Stimulated activated CD4-positive, alpha-beta T cell treated with anti-CD3 and anti-CD28 coated beads, TNF-alpha, amount 100 ng/mL, for 48 hours (primary cell): ENCODE data around the gene SIN3A.
"Not testable (repeated sequence)": the region's sequence is repeated elsewhere in the genome, so short reads cannot be mapped to it uniquely, and the experiment has no call there.

Experiments used
- DNase-seq, 3 donors: peaks; one replicate each; pipeline ENCODE4 v3.0.0-alpha.2; 2020; ENCODE audit warnings: low read depth in 3 of 3

SIN3A gene

GRCh38 chr15:75335705-75336355 is 115.7 kb downstream of the SIN3A start, which contains the start of gene COMMD4:
Gene COMMD4, plus strand, starts transcription at chr15:75336063. Its CDS starts 27 bp downstream, at chr15:75336090.
- peak; percentile 83 to 88 (median 86) for DNase-seq

GRCh38 chr15:75335313-75335704 is 116.2 kb downstream of the SIN3A start:
- DNase-seq: no peak

- not testable (repeated sequence) for DNase-seq
These were observed 117.7 kb downstream of the SIN3A start for GRCh38 chr15:75333654-75334419.

- DNase-seq: not testable (repeated sequence)
These were observed 119.4 kb downstream of the SIN3A start for GRCh38 chr15:75332093-75332492.

- no peak for DNase-seq
These were observed 121.9 kb downstream of the SIN3A start for GRCh38 chr15:75329571-75329970.

- DNase-seq: no peak
These were observed 122.8 kb downstream of the SIN3A start for GRCh38 chr15:75328493-75329314.

- DNase-seq: no peak
These were observed 124.0 kb downstream of the SIN3A start for GRCh38 chr15:75327491-75327890.

- no peak for DNase-seq
These were observed 124.5 kb downstream of the SIN3A start for GRCh38 chr15:75327005-75327404.

- DNase-seq: no peak
These were observed 125.6 kb downstream of the SIN3A start for GRCh38 chr15:75325922-75326321.

GRCh38 chr15:75321711-75322110 is 129.8 kb downstream of the SIN3A start:
- no peak for DNase-seq
